HEK293 (cell line): ENCODE measurements around the gene SEC16A.
A peak's percentile ranks its signal among the peaks of the same experiment; 100 is the strongest.

Experiments
- CTCF ChIA-PET: fragments of 350-600 bp; formaldehyde crosslinking; extraction: SDS; loops from one replicate; lab custom pipeline; 2021; ENCODE audit warnings: antibody characterized with exemption; lab: Yijun Ruan, JAX
- POLR2A ChIA-PET: fragments of 300-600 bp; formaldehyde crosslinking; extraction: SDS; loops from one replicate; lab custom pipeline; 2020; ENCODE audit warnings: antibody characterized with exemption, inconsistent platforms; lab: Yijun Ruan, JAX
- H3K27ac ChIP-seq: fragments of 200-500 bp; sonication (Bioruptor generic); 2 replicates; pipeline ENCODE4 v1.5.1; 2014; ENCODE audit warnings: low read depth, low read length, control low read depth, inconsistent platforms; ENCODE audit errors: extremely low read depth
- H3K36me3 ChIP-seq, 2 experiments: fragments of 200-500 bp in 1 of 2; sonication (Bioruptor generic) in 1 of 2; 1 replicate in 1 of 2; 2 replicates in 1 of 2; pipeline ENCODE4 v1.5.1; 2014 to 2017; ENCODE audit warnings: inconsistent platforms in 2 of 2, low read length in 2 of 2; ENCODE audit not compliant: control insufficient read depth in 2 of 2, insufficient read depth in 1 of 2
- H3K4me1 ChIP-seq: fragments of 200-500 bp; sonication (Bioruptor generic); 2 replicates; pipeline ENCODE4 v1.5.1; 2014; ENCODE audit warnings: mild to moderate bottlenecking, low read length, inconsistent platforms; ENCODE audit not compliant: control insufficient read depth, insufficient read depth
- H3K4me3 ChIP-seq: 2 replicates; pipeline ENCODE4 v1.5.1; 2011; ENCODE audit warnings: low read depth, mild to moderate bottlenecking, control low read depth, low read length, moderate library complexity
- H3K9me3 ChIP-seq: fragments of 200-500 bp; sonication (Bioruptor generic); 2 replicates; pipeline ENCODE4 v1.5.1; 2014; ENCODE audit warnings: low read depth, low read length, inconsistent platforms; ENCODE audit not compliant: control insufficient read depth, insufficient read depth
- FEZF1 ChIP-seq: fragments of 450-650 bp; formaldehyde crosslinking; IDR thresholded peaks from 2 replicates; pipeline ENCODE4 v1.5.1; 2016; ENCODE audit warnings: missing biosample characterization, missing genetic modification characterization
- GLIS2 ChIP-seq: fragments of 450-650 bp; formaldehyde crosslinking; IDR thresholded peaks from 2 replicates; pipeline ENCODE4 v1.5.1; 2016; ENCODE audit warnings: missing biosample characterization, missing genetic modification characterization
- HOXA7 ChIP-seq: sonication (generic); formaldehyde crosslinking; IDR thresholded peaks from 2 replicates; pipeline ENCODE4 v1.8.1; 2022; ENCODE audit warnings: missing genetic modification reagents, borderline replicate concordance
- KLF9 ChIP-seq: fragments of 450-650 bp; formaldehyde crosslinking; IDR thresholded peaks from 2 replicates; pipeline ENCODE4 v1.5.1; 2016; ENCODE audit warnings: missing biosample characterization, missing genetic modification characterization, low read depth
- SCRT2 ChIP-seq: fragments of 450-650 bp; formaldehyde crosslinking; IDR thresholded peaks from 2 replicates; pipeline ENCODE4 v1.5.1; 2016; ENCODE audit warnings: missing biosample characterization, missing genetic modification characterization
- SETDB1 ChIP-seq: IDR thresholded peaks from one replicate; pipeline ENCODE4 v1.6.1; 2017; ENCODE audit warnings: mild to moderate bottlenecking, low read length, moderate library complexity, mixed read lengths; ENCODE audit not compliant: insufficient read length
- YY1 ChIP-seq: fragments of 450-650 bp; formaldehyde crosslinking; IDR thresholded peaks from 2 replicates; pipeline ENCODE4 v1.5.1; 2018; ENCODE audit warnings: missing biosample characterization, missing genetic modification characterization
- YY2 ChIP-seq: fragments of 450-650 bp; formaldehyde crosslinking; IDR thresholded peaks from 2 replicates; pipeline ENCODE4 v1.5.1; 2016; ENCODE audit warnings: missing biosample characterization, missing genetic modification characterization
- ZBTB20 ChIP-seq: fragments of 450-650 bp; formaldehyde crosslinking; IDR thresholded peaks from 2 replicates; pipeline ENCODE4 v1.5.1; 2016; ENCODE audit warnings: missing biosample characterization, missing genetic modification characterization
- ZBTB8A ChIP-seq: fragments of 450-650 bp; formaldehyde crosslinking; IDR thresholded peaks from 2 replicates; pipeline ENCODE4 v1.5.1; 2016; ENCODE audit warnings: missing biosample characterization, missing genetic modification characterization
- ZEB2 ChIP-seq: fragments of 450-650 bp; formaldehyde crosslinking; IDR thresholded peaks from 2 replicates; pipeline ENCODE4 v1.5.1; 2016; ENCODE audit warnings: missing biosample characterization, missing genetic modification characterization
- ZNF112 ChIP-seq: fragments of 450-650 bp; formaldehyde crosslinking; IDR thresholded peaks from 2 replicates; pipeline ENCODE4 v1.5.0; 2017; ENCODE audit warnings: missing biosample characterization, missing genetic modification characterization
- ZNF114 ChIP-seq: fragments of 450-650 bp; formaldehyde crosslinking; IDR thresholded peaks from 2 replicates; pipeline ENCODE4 v1.5.0; 2017; ENCODE audit warnings: missing biosample characterization, missing genetic modification characterization
- ZNF132 ChIP-seq: fragments of 450-650 bp; formaldehyde crosslinking; IDR thresholded peaks from 2 replicates; pipeline ENCODE4 v1.5.1; 2017; ENCODE audit warnings: missing biosample characterization, missing genetic modification characterization, borderline replicate concordance
- ZNF157 ChIP-seq: fragments of 450-650 bp; formaldehyde crosslinking; IDR thresholded peaks from 2 replicates; pipeline ENCODE4 v1.5.1; 2016; ENCODE audit warnings: missing biosample characterization, missing genetic modification characterization
- ZNF211 ChIP-seq: fragments of 450-650 bp; formaldehyde crosslinking; IDR thresholded peaks from 2 replicates; pipeline ENCODE4 v1.5.1; 2016; ENCODE audit warnings: low read depth, missing biosample characterization, missing genetic modification characterization
- ZNF341 ChIP-seq: fragments of 450-650 bp; formaldehyde crosslinking; IDR thresholded peaks from 2 replicates; pipeline ENCODE4; 2016; ENCODE audit warnings: low read depth, missing biosample characterization, missing genetic modification characterization
- ZNF350 ChIP-seq: fragments of 450-650 bp; formaldehyde crosslinking; IDR thresholded peaks from 2 replicates; pipeline ENCODE4 v1.5.0; 2017; ENCODE audit warnings: missing biosample characterization, mild to moderate bottlenecking, missing genetic modification characterization
- ZNF354C ChIP-seq: fragments of 450-650 bp; formaldehyde crosslinking; IDR thresholded peaks from 2 replicates; pipeline ENCODE4 v1.5.1; 2016; ENCODE audit warnings: missing biosample characterization, missing genetic modification characterization, low read depth, borderline replicate concordance
- ZNF391 ChIP-seq: fragments of 450-650 bp; formaldehyde crosslinking; IDR thresholded peaks from 2 replicates; pipeline ENCODE4 v1.5.1; 2016; ENCODE audit warnings: low read depth, missing biosample characterization, missing genetic modification characterization, borderline replicate concordance
- ZNF48 ChIP-seq: fragments of 450-650 bp; formaldehyde crosslinking; IDR thresholded peaks from 2 replicates; pipeline ENCODE4 v1.5.1; 2016; ENCODE audit warnings: missing biosample characterization, missing genetic modification characterization
- ZNF521 ChIP-seq: fragments of 450-650 bp; formaldehyde crosslinking; IDR thresholded peaks from 2 replicates; pipeline ENCODE4 v1.5.1; 2017; ENCODE audit warnings: missing biosample characterization, mild to moderate bottlenecking, missing genetic modification characterization
- ZNF558 ChIP-seq: fragments of 450-650 bp; formaldehyde crosslinking; IDR thresholded peaks from 2 replicates; pipeline ENCODE4 v1.5.1; 2016; ENCODE audit warnings: missing biosample characterization, missing genetic modification characterization
- ZNF585B ChIP-seq: fragments of 450-650 bp; formaldehyde crosslinking; IDR thresholded peaks from 2 replicates; pipeline ENCODE4 v1.5.1; 2016; ENCODE audit warnings: missing biosample characterization, missing genetic modification characterization
- ZNF600 ChIP-seq: fragments of 450-650 bp; formaldehyde crosslinking; IDR thresholded peaks from 2 replicates; pipeline ENCODE4 v1.5.1; 2016; ENCODE audit warnings: missing biosample characterization, missing genetic modification characterization
- ZNF623 ChIP-seq: fragments of 450-650 bp; formaldehyde crosslinking; IDR thresholded peaks from 2 replicates; pipeline ENCODE4 v1.5.1; 2016; ENCODE audit warnings: missing biosample characterization, missing genetic modification characterization
- ZNF747 ChIP-seq: fragments of 450-650 bp; formaldehyde crosslinking; IDR thresholded peaks from 2 replicates; pipeline ENCODE4 v1.5.1; 2016; ENCODE audit warnings: missing biosample characterization, missing genetic modification characterization
- ZNF785 ChIP-seq: fragments of 450-650 bp; formaldehyde crosslinking; IDR thresholded peaks from 2 replicates; pipeline ENCODE4 v1.5.1; 2016; ENCODE audit warnings: missing biosample characterization, missing genetic modification characterization
- TF ChIP-seq, protein P1 (sequence below): fragments of 450-650 bp; formaldehyde crosslinking; IDR thresholded peaks from 2 replicates; pipeline ENCODE4 v1.5.1; 2016; ENCODE audit warnings: missing biosample characterization, missing genetic modification characterization
- TF ChIP-seq, protein P2 (sequence below): fragments of 450-650 bp; formaldehyde crosslinking; IDR thresholded peaks from 2 replicates; pipeline ENCODE4 v1.5.1; 2016; ENCODE audit warnings: missing biosample characterization, missing genetic modification characterization, low read depth
- TF ChIP-seq, protein P3 (sequence below): fragments of 450-650 bp; formaldehyde crosslinking; IDR thresholded peaks from 2 replicates; pipeline ENCODE4 v1.5.1; 2016; ENCODE audit warnings: missing biosample characterization, missing genetic modification characterization

The SEC16A gene

GRCh38 chr9:136529516-136530460, 46.9 kb upstream of the SEC16A start:
- Histone ChIP-seq H3K4me1 (0 out of 2 replicates have a peak, but pooled peaks cover 4% of the 10 kb centered on the region), H3K36me3 (peaks cover 0 to 10% of the 10 kb centered on the region in 2 experiments; a peak in 1 of 3 replicates), H3K9me3 (no peaks in the 10 kb centered on the region), H3K27ac (no peak overlapping the region), H3K4me3 (no peak overlapping the region)
- ChIA-PET POLR2A (interaction anchor here (0.9 kb wide), 1 partner anchor 198 kb away, joined by 3 read pairs; no protein-coding TSS in a partner anchor), CTCF (interaction anchor here (0.6 to 1.3 kb wide), 4 partner anchors 42 to 95 kb away, joined by 3 to 6 read pairs (median 4); no protein-coding TSS in a partner anchor)
- TF ChIP-seq ZNF350 (tag by site-specific recombination), result no peak
- no peak for TF ChIP-seq KLF9
- TF ChIP-seq ZNF623 (tag by site-specific recombination), result no peak
- no peak for TF ChIP-seq ZBTB20 (tag by site-specific recombination)
- TF ChIP-seq ZEB2 (tag by site-specific recombination), result no peak
- TF ChIP-seq ZNF157 (tag by site-specific recombination), result no peak
- no peak for TF ChIP-seq ZNF391 (tag by site-specific recombination)
- TF ChIP-seq, protein P1, sequence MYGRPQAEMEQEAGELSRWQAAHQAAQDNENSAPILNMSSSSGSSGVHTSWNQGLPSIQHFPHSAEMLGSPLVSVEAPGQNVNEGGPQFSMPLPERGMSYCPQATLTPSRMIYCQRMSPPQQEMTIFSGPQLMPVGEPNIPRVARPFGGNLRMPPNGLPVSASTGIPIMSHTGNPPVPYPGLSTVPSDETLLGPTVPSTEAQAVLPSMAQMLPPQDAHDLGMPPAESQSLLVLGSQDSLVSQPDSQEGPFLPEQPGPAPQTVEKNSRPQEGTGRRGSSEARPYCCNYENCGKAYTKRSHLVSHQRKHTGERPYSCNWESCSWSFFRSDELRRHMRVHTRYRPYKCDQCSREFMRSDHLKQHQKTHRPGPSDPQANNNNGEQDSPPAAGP (tag by site-specific recombination), result no peak
- no peak for TF ChIP-seq YY1
- TF ChIP-seq, protein P2, sequence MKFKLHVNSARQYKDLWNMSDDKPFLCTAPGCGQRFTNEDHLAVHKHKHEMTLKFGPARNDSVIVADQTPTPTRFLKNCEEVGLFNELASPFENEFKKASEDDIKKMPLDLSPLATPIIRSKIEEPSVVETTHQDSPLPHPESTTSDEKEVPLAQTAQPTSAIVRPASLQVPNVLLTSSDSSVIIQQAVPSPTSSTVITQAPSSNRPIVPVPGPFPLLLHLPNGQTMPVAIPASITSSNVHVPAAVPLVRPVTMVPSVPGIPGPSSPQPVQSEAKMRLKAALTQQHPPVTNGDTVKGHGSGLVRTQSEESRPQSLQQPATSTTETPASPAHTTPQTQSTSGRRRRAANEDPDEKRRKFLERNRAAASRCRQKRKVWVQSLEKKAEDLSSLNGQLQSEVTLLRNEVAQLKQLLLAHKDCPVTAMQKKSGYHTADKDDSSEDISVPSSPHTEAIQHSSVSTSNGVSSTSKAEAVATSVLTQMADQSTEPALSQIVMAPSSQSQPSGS (tag by site-specific recombination), result no peak
- no peak for TF ChIP-seq ZNF341
- TF ChIP-seq SETDB1, result no peak
- TF ChIP-seq ZNF354C (tag by site-specific recombination), result no peak

DNA sequence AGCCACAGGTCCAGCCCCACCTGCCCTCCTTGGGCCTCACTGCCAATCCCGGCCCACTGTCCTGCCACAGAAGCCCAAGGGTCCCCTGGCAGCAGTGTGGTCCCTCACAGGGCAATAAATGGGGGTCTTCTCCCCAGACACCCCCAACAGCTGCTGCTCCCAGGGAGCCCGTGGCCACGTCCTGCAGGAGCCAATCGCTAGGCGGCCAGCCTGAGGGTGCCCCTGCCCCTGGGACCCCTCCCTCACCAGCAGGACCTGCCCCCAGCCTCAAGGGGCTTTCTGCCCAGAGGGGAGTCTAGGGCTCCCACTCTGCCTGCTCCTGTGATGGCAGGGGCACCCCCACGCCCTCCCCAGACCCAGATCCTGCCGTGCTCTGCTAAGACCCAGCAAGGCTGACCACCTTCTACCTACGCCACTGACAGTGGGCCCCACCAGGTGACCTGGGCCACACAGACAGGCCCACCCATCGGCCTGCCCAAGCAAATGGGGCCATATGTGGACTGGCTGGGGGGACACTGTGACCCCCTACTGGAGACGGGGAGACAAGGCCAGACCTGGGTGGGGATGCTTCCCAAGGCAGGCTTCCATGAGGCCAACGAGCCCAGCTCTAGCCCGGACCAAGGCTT, 46.0 kb upstream of the SEC16A start:
- no peak overlapping the region for H3K4me3 ChIP-seq
- no peak overlapping the region for H3K27ac ChIP-seq
- H3K9me3 ChIP-seq, result no peaks in the 10 kb centered on the region
- H3K4me1 ChIP-seq, result 0 out of 2 replicates have a peak, but pooled peaks cover 4% of the 10 kb centered on the region
- CTCF ChIA-PET, result interaction anchor here (1.3 to 1.6 kb wide), 2 partner anchors 43 to 96 kb away, joined by 4 to 6 read pairs; no protein-coding TSS in a partner anchor
- POLR2A ChIA-PET, result interaction anchor here (0.6 to 1.2 kb wide), 3 partner anchors 11 to 722 kb away, joined by 3 to 6 read pairs (median 4); partner anchors contain the start of gene STPG3
- H3K36me3 ChIP-seq, result peaks cover 0 to 3% of the 10 kb centered on the region in 2 experiments; a peak in 1 of 3 replicates
- TF ChIP-seq ZNF521 (tag by site-specific recombination), result no peak
- no peak for TF ChIP-seq ZNF211 (tag by site-specific recombination)
- TF ChIP-seq, protein P3, sequence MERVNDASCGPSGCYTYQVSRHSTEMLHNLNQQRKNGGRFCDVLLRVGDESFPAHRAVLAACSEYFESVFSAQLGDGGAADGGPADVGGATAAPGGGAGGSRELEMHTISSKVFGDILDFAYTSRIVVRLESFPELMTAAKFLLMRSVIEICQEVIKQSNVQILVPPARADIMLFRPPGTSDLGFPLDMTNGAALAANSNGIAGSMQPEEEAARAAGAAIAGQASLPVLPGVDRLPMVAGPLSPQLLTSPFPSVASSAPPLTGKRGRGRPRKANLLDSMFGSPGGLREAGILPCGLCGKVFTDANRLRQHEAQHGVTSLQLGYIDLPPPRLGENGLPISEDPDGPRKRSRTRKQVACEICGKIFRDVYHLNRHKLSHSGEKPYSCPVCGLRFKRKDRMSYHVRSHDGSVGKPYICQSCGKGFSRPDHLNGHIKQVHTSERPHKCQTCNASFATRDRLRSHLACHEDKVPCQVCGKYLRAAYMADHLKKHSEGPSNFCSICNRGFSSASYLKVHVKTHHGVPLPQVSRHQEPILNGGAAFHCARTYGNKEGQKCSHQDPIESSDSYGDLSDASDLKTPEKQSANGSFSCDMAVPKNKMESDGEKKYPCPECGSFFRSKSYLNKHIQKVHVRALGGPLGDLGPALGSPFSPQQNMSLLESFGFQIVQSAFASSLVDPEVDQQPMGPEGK, result peak; percentile 48
- 0 out of 2 replicates have a peak, but pooled peaks have one; percentile 32 for TF ChIP-seq ZNF600 (tag by site-specific recombination)
- no peak; the same call in 1 of the 2 replicates for TF ChIP-seq SCRT2 (tag by site-specific recombination)
- TF ChIP-seq HOXA7 (CRISPR knock-in tag), result no peak
- no peak for TF ChIP-seq ZNF585B (tag by site-specific recombination)
- TF ChIP-seq ZNF132 (tag by site-specific recombination), result no peak
- TF ChIP-seq ZNF48 (tag by site-specific recombination), result no peak
- no peak for TF ChIP-seq ZNF114 (tag by site-specific recombination)
- TF ChIP-seq YY2 (tag by site-specific recombination), result no peak
- TF ChIP-seq ZNF112, result no peak
- no peak for TF ChIP-seq ZNF785
- TF ChIP-seq GLIS2, result peak; percentile 68
- no peak for TF ChIP-seq ZNF558
- TF ChIP-seq ZNF747, result no peak
- no peak for TF ChIP-seq FEZF1
- no peak for TF ChIP-seq ZBTB8A (tag by site-specific recombination)
